ENCODE data around the gene PCMTD2.

The PCMTD2 gene

DNA sequence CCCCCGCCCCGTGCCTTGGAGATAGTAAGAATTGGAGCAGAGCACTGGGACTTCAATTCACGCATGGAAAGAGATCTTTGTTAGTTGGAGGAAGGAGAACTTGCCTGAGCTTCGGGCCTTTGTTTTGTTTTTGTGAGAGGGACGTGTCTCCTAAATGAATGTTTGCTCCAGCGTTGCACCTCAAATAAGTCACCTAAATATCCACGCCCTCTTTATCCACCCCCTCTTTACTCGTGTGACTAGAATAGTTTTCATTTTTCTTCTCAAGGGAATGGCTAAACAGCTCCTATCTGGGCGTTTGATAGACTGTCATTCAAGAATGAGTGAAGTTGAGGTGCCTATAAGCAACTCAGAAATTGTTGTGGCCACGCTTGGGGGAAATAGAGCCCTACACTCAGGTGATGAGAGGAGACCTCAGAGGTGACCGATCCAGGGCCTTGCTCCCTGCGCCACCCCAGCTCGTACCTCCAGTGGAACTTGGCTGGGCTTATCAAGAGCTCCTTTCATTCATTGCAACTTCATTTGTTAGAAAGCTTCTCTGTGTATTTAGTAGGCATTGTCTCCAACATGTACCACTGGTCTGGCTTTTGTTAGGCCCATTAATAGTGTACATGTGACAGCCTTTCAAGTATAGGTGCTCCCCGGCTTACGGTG, 861 bp downstream of the PCMTD2 start:
- no peak for DNase-seq (ENCODE audit: low read depth)

DNA sequence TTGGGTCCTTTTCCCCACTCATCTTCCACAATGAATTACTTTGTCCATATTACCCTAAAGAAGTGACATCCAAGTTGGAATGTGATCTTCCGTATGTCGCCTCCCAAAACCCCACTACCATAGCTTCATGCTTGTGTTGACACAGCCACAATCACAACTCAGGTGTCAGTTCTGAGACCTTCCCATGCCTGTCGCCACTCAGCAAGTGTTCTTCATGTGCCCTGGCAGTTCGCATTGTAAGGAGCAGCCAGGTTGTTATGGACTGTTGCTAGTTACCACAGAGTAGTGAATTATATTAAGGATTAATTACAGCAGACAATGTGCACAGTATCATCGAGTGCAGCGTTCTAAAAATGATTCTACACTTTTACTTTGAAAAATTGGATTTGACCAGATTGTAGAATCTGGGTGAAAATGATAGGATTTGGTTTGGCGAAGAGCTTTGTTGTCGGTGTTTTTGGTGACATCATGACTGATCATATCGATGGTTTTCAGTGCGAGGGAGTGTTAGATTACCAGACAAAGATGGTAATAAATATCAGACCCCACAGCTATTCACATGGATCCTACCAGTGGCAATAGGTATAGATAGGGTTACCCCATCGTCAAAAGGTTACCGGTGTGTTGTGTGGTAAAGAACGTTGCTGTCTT, 1.7 kb downstream of the PCMTD2 start:
- DNase-seq (ENCODE audit: low read depth), result no peak

DNA sequence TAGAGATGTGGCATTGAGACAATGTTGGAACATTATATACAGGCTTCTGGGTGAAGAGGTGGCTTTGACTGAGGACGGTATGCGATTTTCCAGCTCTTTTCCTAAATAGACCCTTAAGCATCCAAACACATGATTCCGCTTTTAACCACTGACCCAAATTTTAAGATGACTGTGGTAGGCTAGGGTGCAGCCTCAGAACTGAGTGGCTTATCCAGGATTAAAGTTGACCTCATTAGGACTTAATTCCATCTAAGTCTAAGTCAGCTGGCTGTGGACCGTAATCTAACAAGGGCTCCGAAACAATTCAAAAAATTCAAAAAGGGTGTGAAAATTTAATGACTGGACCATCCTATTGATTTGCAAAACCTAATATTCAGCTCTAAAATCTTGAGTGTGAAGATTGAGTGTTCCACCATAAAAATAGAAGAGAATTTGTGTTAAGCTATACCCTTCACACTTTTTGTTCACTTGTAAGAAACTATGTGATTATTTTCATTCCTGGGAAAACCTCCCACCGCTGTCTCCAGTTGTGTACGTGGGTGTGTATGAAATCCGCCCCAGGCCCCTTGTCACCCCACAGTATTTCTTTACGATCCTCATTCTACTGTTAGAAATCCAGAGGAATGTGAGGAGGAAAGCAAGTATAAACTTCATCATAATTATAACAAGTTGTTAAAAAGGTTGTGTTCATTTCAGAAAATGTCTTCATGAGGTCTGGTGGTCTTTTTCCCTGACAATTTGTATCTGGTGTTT, 2.7 kb downstream of the PCMTD2 start:
- DNase-seq (ENCODE audit: low read depth), result no peak

DNA sequence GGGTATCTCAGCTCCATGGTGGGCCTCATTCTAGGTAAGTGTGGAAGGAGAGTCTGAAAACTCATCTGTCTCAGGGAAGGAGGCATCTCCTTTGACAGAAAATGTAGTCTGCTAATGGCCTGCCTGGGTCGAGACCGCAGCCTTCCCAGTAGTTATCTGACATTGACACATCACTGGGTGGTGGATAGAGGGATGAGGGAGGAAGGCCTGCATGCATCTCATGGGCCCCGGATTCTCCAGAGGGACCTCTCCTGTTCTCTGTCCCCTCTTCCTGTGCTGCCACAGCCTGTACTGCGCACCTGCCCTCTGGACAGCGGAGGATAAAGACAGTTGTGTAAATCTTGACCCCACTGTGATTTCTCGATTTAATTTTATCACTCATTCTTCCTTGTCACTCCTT, 4.7 kb downstream of the PCMTD2 start:
- no peak for DNase-seq (ENCODE audit: low read depth)

- DNase-seq (ENCODE audit: low read depth), result no peak
These were observed 5.6 kb downstream of the PCMTD2 start for GRCh38 chr20:64261138-64261537.

- no peak for DNase-seq (ENCODE audit: low read depth)
These were observed 8.5 kb downstream of the PCMTD2 start for GRCh38 chr20:64264091-64264490.

GRCh38 chr20:64265201-64265600, 9.7 kb downstream of the PCMTD2 start:
- DNase-seq (ENCODE audit: low read depth), result no peak

DNA sequence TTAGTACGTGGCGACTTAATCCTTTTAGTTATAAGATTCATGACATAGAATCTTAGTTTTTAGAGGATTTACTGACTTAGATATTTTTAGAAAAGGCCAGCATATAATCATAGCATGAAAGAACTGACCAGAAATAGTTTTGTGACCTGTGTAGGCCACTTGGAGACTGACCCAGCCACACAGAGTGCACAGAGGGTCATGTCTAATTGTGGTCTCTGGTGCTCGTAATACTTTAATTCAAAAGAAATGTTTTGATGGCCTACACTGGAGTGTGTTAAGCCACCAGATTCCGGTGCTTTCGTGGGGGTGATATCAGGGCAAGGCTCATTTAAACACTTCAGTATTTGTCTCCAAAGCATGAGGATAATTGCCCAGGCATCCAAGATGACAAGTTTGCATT, 11.4 kb downstream of the PCMTD2 start:
- DNase-seq (ENCODE audit: low read depth), result no peak

GRCh38 chr20:64268174-64268573, 12.6 kb downstream of the PCMTD2 start:
- no peak for DNase-seq (ENCODE audit: low read depth)

DNA sequence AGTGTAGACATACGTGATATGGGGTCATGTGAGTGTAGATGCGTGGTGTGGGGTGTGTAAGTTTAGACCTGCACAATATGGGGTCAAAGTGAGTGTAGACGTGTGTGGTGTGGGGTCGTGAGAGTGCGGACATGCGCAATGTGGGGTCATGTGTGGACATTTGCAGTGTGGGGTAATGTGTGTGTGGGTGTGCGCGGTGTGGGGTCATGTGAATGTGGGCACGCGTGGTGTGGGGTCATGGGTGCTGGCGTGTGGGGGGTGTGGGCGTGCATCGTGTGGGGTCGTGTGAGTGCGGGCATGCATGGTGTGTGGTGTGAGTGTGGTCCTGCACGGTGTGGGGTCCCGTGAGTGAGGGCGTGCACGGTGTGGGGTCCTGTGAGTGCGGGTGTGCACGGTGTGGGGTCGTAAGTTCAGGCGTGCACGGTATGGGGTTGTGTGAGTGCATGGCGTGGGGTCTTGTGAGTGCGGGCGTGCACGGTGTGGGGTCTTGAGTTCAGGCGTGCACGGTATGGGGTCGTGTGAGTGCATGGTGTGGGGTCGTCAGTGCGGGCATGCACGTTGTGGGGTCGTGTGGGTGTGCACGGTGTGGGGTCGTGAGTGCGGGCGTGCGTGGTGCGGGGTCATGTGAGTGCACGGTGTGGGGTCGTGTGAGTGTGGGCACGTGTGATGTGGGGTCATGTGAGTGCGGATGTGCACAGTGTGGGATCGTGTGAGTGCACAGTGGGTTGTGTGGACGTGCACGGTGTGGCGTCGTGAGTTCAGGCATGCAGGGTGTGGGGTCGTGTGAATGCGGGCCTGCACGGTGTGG, 14.3 kb downstream of the PCMTD2 start:
- DNase-seq (ENCODE audit: low read depth), result no peak

GRCh38 chr20:64271636-64272035, 16.1 kb downstream of the PCMTD2 start:
- DNase-seq (ENCODE audit: low read depth), result no peak

GRCh38 chr20:64273109-64273508, 17.6 kb downstream of the PCMTD2 start:
- DNase-seq (ENCODE audit: low read depth), result no peak

DNA sequence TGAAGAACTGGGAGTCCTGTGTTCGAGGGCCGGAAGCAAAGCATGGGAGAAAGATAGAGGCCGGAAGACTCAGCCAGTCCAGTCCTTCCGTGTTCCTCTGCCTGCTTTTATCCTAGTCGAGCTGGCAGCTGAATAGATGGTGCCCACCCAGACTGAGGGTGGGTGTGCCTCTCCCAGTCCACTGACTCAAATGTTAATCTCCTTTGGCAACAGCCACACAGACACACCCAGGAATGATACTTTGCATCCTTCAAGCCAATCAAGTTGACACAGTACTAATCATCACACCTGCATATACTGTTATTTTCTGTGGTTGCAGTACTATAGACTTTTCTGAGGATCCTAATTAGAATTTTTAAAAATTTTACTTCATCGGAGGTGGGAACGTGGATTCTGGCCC, 21.3 kb downstream of the PCMTD2 start:
- no peak for DNase-seq (ENCODE audit: low read depth)

DNA sequence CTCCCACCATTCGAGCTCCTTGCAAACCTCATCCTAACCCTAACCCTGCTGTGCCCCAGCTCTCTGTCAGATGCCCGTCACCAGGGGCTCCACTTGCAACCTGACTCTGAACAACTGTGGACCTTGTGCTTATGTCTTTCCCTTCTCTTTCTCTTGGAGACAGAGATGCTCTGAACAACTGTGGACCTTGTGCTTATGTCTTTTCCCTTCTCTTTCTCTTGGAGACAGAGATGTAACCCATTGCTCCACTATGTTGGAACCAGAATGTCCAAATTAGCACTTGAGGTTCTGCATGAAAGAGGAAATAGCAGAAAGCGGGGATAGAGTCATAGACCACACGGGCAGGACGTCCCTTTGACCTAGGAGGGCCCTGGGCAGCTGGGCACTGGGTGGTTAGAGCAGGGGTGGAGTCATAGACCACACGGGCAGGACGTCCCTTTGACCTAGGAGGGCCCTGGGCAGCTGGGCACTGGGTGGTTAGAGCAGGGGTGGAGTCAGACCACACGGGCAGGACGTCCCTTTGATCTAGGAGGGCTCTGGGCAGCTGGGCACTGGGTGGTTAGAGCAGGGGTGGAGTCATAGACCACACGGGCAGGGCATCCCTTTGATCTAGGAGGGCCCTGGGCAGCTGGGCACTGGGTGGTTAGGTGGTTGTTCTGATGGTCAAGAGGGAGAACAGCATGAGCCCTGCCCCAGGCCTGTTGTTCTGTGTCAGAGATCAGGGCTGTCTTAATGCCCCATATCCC, 22.2 kb downstream of the PCMTD2 start:
- DNase-seq (ENCODE audit: low read depth), result no peak

GRCh38 chr20:64278317-64278681, 22.8 kb downstream of the PCMTD2 start:
- no peak for DNase-seq (ENCODE audit: low read depth)

DNA sequence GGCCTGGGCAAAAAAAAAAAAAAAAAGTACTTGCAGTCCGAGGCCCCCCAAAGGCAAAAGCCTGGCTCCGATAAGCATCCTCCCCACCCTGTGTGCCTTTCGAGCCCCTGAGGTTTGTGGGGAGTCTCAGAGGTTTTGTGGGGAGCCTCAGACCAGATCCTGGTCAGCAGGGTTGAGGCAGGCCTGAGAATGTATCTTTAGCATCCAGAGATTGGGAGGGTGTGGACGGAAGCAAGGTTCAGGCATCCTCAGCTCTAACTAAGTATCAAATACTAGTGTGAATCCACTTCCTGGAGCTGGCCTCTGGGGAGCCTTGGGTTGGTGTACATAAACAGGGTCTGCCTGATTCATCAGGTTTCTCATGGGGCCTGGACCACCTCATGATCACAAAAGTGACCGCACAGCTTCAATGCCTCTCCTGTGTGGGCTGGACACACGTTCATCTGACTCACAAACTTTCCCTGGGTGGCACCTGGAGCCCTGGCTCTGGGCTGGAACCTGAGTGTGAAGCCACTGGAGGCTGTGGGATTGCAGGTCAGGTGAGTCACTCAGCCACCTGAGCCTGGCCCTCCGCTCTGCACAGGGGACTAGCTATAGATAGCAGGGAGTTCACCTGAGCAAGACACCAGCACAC, 24.4 kb downstream of the PCMTD2 start:
- DNase-seq (ENCODE audit: low read depth), result no peak

- no peak for DNase-seq (ENCODE audit: low read depth)
These were observed 24.9 kb downstream of the PCMTD2 start for GRCh38 chr20:64280460-64280843.

- DNase-seq (ENCODE audit: low read depth), result no peak
These were observed 28.1 kb downstream of the PCMTD2 start for GRCh38 chr20:64283646-64284045.

DNA sequence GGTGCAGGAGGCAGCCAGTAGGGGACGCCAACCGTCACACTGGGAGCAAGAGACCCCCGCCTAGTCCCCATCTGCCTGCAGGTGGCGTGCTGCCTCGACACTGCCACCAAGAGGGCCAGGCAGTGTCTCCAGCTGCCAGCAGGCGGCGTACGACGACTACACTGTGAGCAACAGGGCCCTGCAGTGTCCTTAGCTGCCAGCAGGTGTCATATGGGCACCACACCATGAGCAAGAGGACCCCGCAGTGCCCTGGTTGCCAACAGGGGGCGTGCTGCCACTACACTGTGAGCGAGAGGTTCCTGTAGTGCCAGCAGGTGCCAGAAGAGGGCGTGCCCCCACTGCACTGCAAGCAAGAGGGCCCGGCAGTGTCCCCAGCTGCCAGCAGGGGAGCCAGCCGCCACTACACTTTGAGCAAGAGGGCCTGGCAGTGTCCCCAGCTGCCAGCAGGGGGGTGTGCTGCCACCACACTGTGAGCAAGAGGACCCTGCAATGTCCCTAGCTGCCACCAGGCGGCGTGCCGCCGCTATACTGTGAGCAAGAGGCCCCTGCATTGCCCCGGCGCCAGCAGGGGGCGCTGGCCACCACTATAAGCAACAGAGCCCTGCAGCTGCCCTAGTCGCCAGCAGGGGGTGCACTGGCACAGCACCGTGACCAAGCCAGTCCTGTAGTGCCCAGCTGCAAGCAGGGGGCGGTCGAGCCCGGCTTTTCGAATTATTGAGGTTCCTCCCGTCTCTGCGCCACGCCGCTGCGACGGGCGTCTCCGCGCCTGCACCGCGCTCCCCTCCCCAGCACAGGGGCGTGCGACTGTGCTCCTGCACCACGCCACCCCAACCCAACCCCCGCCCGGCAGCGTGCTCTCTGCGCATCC, 30.3 kb downstream of the PCMTD2 start:
- DNase-seq (ENCODE audit: low read depth), result peak; percentile 50
